AG04449 (cell line): Measurements from ENCODE around the gene LARP1.

Experiments used
- CTCF ChIA-PET: fragments of 350-600 bp; formaldehyde crosslinking; extraction: SDS; loops from one replicate; lab custom pipeline; 2021; ENCODE audit warnings: antibody characterized with exemption; lab: Yijun Ruan, JAX
- POLR2A ChIA-PET: fragments of 400-600, 350-600 bp; formaldehyde crosslinking; extraction: SDS; loops from one replicate; lab custom pipeline; 2020; ENCODE audit warnings: antibody characterized with exemption, inconsistent platforms; lab: Yijun Ruan, JAX
- DNase-seq: peaks from one replicate; pipeline ENCODE4 v3.0.0-alpha.2; 2010; ENCODE audit warnings: low read depth, low spot score
- H3K4me3 ChIP-seq: 2 replicates; pipeline ENCODE4 v1.5.1; 2011; ENCODE audit warnings: low read depth, mild to moderate bottlenecking, control low read depth, low read length
- CTCF ChIP-seq: IDR thresholded peaks from one replicate; pipeline ENCODE4 v1.5.1; 2011; ENCODE audit warnings: mild to moderate bottlenecking, moderate library complexity, low read length, control low read depth, inconsistent platforms; ENCODE audit not compliant: insufficient read depth; ENCODE audit errors: missing control alignments

The LARP1 gene

GRCh38 chr5:154860123-154860522, 104.9 kb downstream of the LARP1 start:
- H3K4me3 ChIP-seq: peak overlapping the region; percentile 86
- ChIA-PET POLR2A (interaction anchor here (0.6 kb wide), 1 partner anchor 61 kb away, joined by 3 read pairs; no protein-coding TSS in a partner anchor), CTCF (interaction anchor here (1.1 to 1.6 kb wide), 3 partner anchors 8 to 212 kb away, joined by 3 to 4 read pairs (median 3); no protein-coding TSS in a partner anchor)
- no peak for DNase-seq
- TF ChIP-seq CTCF: no peak

- DNase-seq: no peak
- H3K4me3 ChIP-seq: peak overlapping the region; percentile 86
- no peak for TF ChIP-seq CTCF
- CTCF ChIA-PET: interaction anchor here (1.6 kb wide), 1 partner anchor 15 kb away, joined by 4 read pairs; no protein-coding TSS in a partner anchor
- POLR2A ChIA-PET: interaction anchor here (0.6 kb wide), 1 partner anchor 62 kb away, joined by 3 read pairs; no protein-coding TSS in a partner anchor
These were observed 105.6 kb downstream of the LARP1 start for GRCh38 chr5:154860765-154861164.

GRCh38 chr5:154861946-154862345, 106.8 kb downstream of the LARP1 start:
- no peak overlapping the region for H3K4me3 ChIP-seq
- no peak for TF ChIP-seq CTCF
- CTCF ChIA-PET: no interaction called here
- DNase-seq: no peak
- POLR2A ChIA-PET: no interaction called here

GRCh38 chr5:154862766-154863165, 107.6 kb downstream of the LARP1 start:
- no peak for DNase-seq
- H3K4me3 ChIP-seq: no peak overlapping the region
- CTCF ChIA-PET: no interaction called here
- POLR2A ChIA-PET: no interaction called here
- TF ChIP-seq CTCF: no peak

GRCh38 chr5:154863291-154864080, 108.3 kb downstream of the LARP1 start:
- POLR2A ChIA-PET: no interaction called here
- CTCF ChIA-PET: interaction anchor here (1.4 kb wide), 1 partner anchor 13 kb away, joined by 5 read pairs; no protein-coding TSS in a partner anchor
- no peak for TF ChIP-seq CTCF
- no peak overlapping the region for H3K4me3 ChIP-seq
- no peak for DNase-seq

GRCh38 chr5:154865466-154866184, 110.4 kb downstream of the LARP1 start:
- no peak for TF ChIP-seq CTCF
- no peak overlapping the region for H3K4me3 ChIP-seq
- ChIA-PET CTCF (interaction anchor here (0.7 kb wide), 1 partner anchor 215 kb away, joined by 3 read pairs; no protein-coding TSS in a partner anchor), POLR2A (no interaction called here)
- no peak for DNase-seq
